WTC11 (cell line): Measurements from ENCODE around the gene FGD5. TPM values are rescaled to one million over a fixed set of nuclear protein-coding genes. Genes with fewer than 3 reads are reported as not detected.

Source experiments
- ATAC-seq: fragments of 200-7000 bp; cut with Tn5 transposase; 2 replicates; pipeline ENCODE4 v1.10.0; 2021; ENCODE audit warnings: mild to moderate bottlenecking, moderate library complexity
- CTCF ChIA-PET: fragments of 300-600 bp; sonication (Branson Sonifier 250); formaldehyde crosslinking; loops from one replicate; lab custom pipeline; 2021; ENCODE audit warnings: antibody characterized with exemption; lab: Charles Lee
- POLR2A ChIA-PET: fragments of 350-600 bp; sonication (Branson Sonifier 250); formaldehyde crosslinking; loops from one replicate; lab custom pipeline; 2021; ENCODE audit warnings: antibody characterized with exemption; lab: Charles Lee
- DNase-seq: peaks from one replicate; pipeline ENCODE4 v3.0.0; 2021; ENCODE audit warnings: low spot score
- H3K27ac Mint-ChIP-seq: 2 replicates; pipeline ENCODE4 v1.8.0; 2021; ENCODE audit warnings: mixed read lengths
- H3K27me3 Mint-ChIP-seq: 2 replicates; pipeline ENCODE4 v1.8.0; 2021; ENCODE audit warnings: low read depth, mild to moderate bottlenecking, moderate library complexity, mixed read lengths
- H3K36me3 Mint-ChIP-seq: 2 replicates; pipeline ENCODE4 v1.8.0; 2021; ENCODE audit warnings: mixed read lengths
- H3K4me1 Mint-ChIP-seq: 2 replicates; pipeline ENCODE4 v1.8.0; 2022; ENCODE audit warnings: mixed read lengths
- H3K4me3 Mint-ChIP-seq: 2 replicates; pipeline ENCODE4 v1.8.0; 2021; ENCODE audit warnings: mild to moderate bottlenecking, moderate library complexity, mixed read lengths
- H3K9me3 Mint-ChIP-seq: 2 replicates; pipeline ENCODE4 v1.8.0; 2021; ENCODE audit warnings: mixed read lengths
- AFF4 ChIP-seq: sonication (generic); formaldehyde crosslinking; IDR thresholded peaks from 2 replicates; pipeline ENCODE4 v1.8.1; 2023; ENCODE audit warnings: mild to moderate bottlenecking, missing genetic modification reagents, borderline replicate concordance
- ATF6 ChIP-seq: sonication (generic); formaldehyde crosslinking; IDR thresholded peaks from 2 replicates; pipeline ENCODE4 v1.8.1; 2023; ENCODE audit warnings: mild to moderate bottlenecking, missing genetic modification reagents
- CBFB ChIP-seq: sonication (generic); formaldehyde crosslinking; IDR thresholded peaks from 2 replicates; pipeline ENCODE4 v1.8.1; 2022; ENCODE audit warnings: mild to moderate bottlenecking, low read depth, missing genetic modification reagents
- CTCF ChIP-seq: fragments of 200-600 bp; IDR thresholded peaks from 2 replicates; pipeline ENCODE4 v1.8.0; 2022; ENCODE audit warnings: antibody characterized with exemption
- E2F5 ChIP-seq: sonication (generic); formaldehyde crosslinking; IDR thresholded peaks from 2 replicates; pipeline ENCODE4 v1.8.1; 2022; ENCODE audit warnings: mild to moderate bottlenecking, moderate library complexity, missing genetic modification reagents
- ETV6 ChIP-seq: sonication (generic); formaldehyde crosslinking; IDR thresholded peaks from 2 replicates; pipeline ENCODE4 v1.8.1; 2022; ENCODE audit warnings: mild to moderate bottlenecking, missing genetic modification reagents
- FOXK1 ChIP-seq: sonication (generic); formaldehyde crosslinking; IDR thresholded peaks from 2 replicates; pipeline ENCODE4 v1.8.0; 2022; ENCODE audit warnings: mild to moderate bottlenecking, moderate library complexity, missing genetic modification reagents
- FOXP4 ChIP-seq: sonication (generic); formaldehyde crosslinking; IDR thresholded peaks from 2 replicates; pipeline ENCODE4 v1.8.0; 2022; ENCODE audit warnings: mild to moderate bottlenecking, missing genetic modification reagents
- IRF2 ChIP-seq: sonication (generic); formaldehyde crosslinking; IDR thresholded peaks from 2 replicates; pipeline ENCODE4 v1.8.0; 2022; ENCODE audit warnings: low read depth, missing genetic modification reagents, borderline replicate concordance
- MLX ChIP-seq: sonication (generic); formaldehyde crosslinking; IDR thresholded peaks from 2 replicates; pipeline ENCODE4 v1.8.1; 2023; ENCODE audit warnings: mild to moderate bottlenecking, missing genetic modification reagents, moderate library complexity
- SMAD3 ChIP-seq: sonication (generic); formaldehyde crosslinking; IDR thresholded peaks from 2 replicates; pipeline ENCODE4 v1.8.0; 2022; ENCODE audit warnings: missing genetic modification reagents, mild to moderate bottlenecking, borderline replicate concordance
- TEAD4 ChIP-seq: sonication (generic); formaldehyde crosslinking; IDR thresholded peaks from 2 replicates; pipeline ENCODE4 v1.8.0; 2022; ENCODE audit warnings: mild to moderate bottlenecking, missing genetic modification reagents
- ZNF263 ChIP-seq: sonication (generic); formaldehyde crosslinking; IDR thresholded peaks from 2 replicates; pipeline ENCODE4 v1.8.1; 2022; ENCODE audit warnings: low read depth, mild to moderate bottlenecking, moderate library complexity, missing genetic modification reagents
- ZNF317 ChIP-seq: sonication (generic); formaldehyde crosslinking; IDR thresholded peaks from 2 replicates; pipeline ENCODE4 v1.8.1; 2023; ENCODE audit warnings: low read depth, mild to moderate bottlenecking, moderate library complexity, missing genetic modification reagents, borderline replicate concordance
- ZNF416 ChIP-seq: fragments of 250-450 bp; sonication (Bioruptor Pico); IDR thresholded peaks from 2 replicates; pipeline ENCODE4 v1.9.0; 2021; ENCODE audit warnings: mild to moderate bottlenecking, inconsistent platforms
- ZNF423 ChIP-seq: fragments of 250-450 bp; sonication (Bioruptor Pico); IDR thresholded peaks from 2 replicates; pipeline ENCODE4 v2.1.2; 2022; ENCODE audit warnings: mild to moderate bottlenecking, moderate library complexity
- total RNA-seq: library from RNA; stranded (reverse); gene quantifications from 3 replicates; pipeline ENCODE4 v1.2.3, GENCODE V29; 2021

FGD5 gene
- total RNA-seq, 1 experiment from 2014 or later: 18.3 TPM

GRCh38 chr3:14889205-14889604, 70.4 kb downstream of the FGD5 start:
- no peaks in the 10 kb centered on the region for H3K36me3 Mint-ChIP-seq
- peaks cover 3% of the 10 kb centered on the region; the same call in 1 of the 2 replicates for H3K9me3 Mint-ChIP-seq
- no peak for TF ChIP-seq ZNF416 (CRISPR knock-in tag)
- no peak for TF ChIP-seq SMAD3 (CRISPR knock-in tag)
- TF ChIP-seq FOXK1 (CRISPR knock-in tag): no peak
- TF ChIP-seq TEAD4 (CRISPR knock-in tag): no peak
- TF ChIP-seq AFF4 (CRISPR knock-in tag): no peak
- TF ChIP-seq ZNF317 (CRISPR knock-in tag): no peak
- no peak for TF ChIP-seq ATF6 (CRISPR knock-in tag)
- no peak for TF ChIP-seq FOXP4 (CRISPR knock-in tag)
- no peak for TF ChIP-seq CBFB (CRISPR knock-in tag)
- TF ChIP-seq ZNF263 (CRISPR knock-in tag): no peak
- no peak for TF ChIP-seq E2F5 (CRISPR knock-in tag)
- H3K27ac Mint-ChIP-seq: no peak overlapping the region
- H3K4me3 Mint-ChIP-seq: no peak overlapping the region
- DNase-seq (no peak), ATAC-seq (no peak)
- H3K4me1 Mint-ChIP-seq: 0 out of 2 replicates have a peak, but pooled peaks cover 3% of the 10 kb centered on the region
- no peaks in the 10 kb centered on the region for H3K27me3 Mint-ChIP-seq
- ChIA-PET CTCF (interaction anchor here (0.8 to 1.7 kb wide), 3 partner anchors 10 to 31 kb away, joined by 3 to 6 read pairs (median 3); no protein-coding TSS in a partner anchor), POLR2A (no interaction called here)

GRCh38 chr3:14889943-14890342, 71.2 kb downstream of the FGD5 start:
- Mint-ChIP-seq H3K4me3 (no peak overlapping the region), H3K36me3 (no peaks in the 10 kb centered on the region), H3K27ac (no peak overlapping the region), H3K27me3 (no peaks in the 10 kb centered on the region), H3K4me1 (0 out of 2 replicates have a peak, but pooled peaks cover 3% of the 10 kb centered on the region), H3K9me3 (peaks cover 4% of the 10 kb centered on the region; the same call in 1 of the 2 replicates)
- TF ChIP-seq ZNF423 (no peak), IRF2 (CRISPR knock-in tag) (no peak), MLX (CRISPR knock-in tag) (no peak), CTCF (no peak), SMAD3 (CRISPR knock-in tag) (no peak), ETV6 (CRISPR knock-in tag) (no peak), CBFB (CRISPR knock-in tag) (no peak)
- DNase-seq (no peak), ATAC-seq (no peak)
- ChIA-PET CTCF (interaction anchor here (0.9 to 1.7 kb wide), 2 partner anchors 26 to 31 kb away, joined by 3 to 6 read pairs; no protein-coding TSS in a partner anchor), POLR2A (no interaction called here)
